Measurements from ENCODE around the gene PIPOX. TPM values are rescaled to one million over a fixed set of nuclear protein-coding genes. Genes with fewer than 3 reads are reported as not detected.

Gene PIPOX
- total RNA-seq, 1 donor = 1.4 TPM

DNA sequence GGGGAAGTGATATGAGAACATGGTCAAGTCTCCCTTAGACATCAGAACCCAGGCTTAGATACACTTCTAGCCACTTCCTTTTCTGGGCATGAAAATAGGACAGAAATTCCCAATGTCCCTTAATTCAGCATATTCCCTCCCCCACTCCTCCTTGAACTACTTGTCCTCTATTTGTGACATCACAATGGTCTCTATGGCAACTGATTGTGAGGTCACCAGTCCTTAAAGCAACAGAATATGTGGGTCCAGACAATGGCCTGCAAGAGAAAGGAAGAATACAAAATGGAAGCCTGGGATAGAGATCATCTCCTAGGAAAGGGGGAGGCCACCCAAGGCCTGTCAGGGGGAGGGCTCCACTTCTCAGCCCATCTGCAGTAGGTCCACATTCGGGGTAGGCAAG is 30.4 kb upstream of the PIPOX start:
- TF ChIP-seq CTCF (IDR thresholded peaks at IDR 0.05; ENCODE audit: extremely low read depth, low read depth, low read length) = no peak
- Histone ChIP-seq H4K20me1 (ENCODE audit: insufficient read depth, low read length) (no peaks in the 10 kb centered on the region), H3K36me3 (ENCODE audit: insufficient read depth, low read length) (no peaks in the 10 kb centered on the region), H3K4me1 (ENCODE audit: insufficient read depth, low read length) (peaks cover 4% of the 10 kb centered on the region), H3K4me2 (ENCODE audit: insufficient read depth, low read length) (no peak overlapping the region), H3K27ac (ENCODE audit: low read depth, low read length) (no peak overlapping the region), H3K4me3 (ENCODE audit: insufficient read depth, low read length) (no peak overlapping the region), H3K9me3 (ENCODE audit: low read depth, low read length) (no peaks in the 10 kb centered on the region), H2AFZ (ENCODE audit: low read length) (no peak overlapping the region), H3K27me3 (ENCODE audit: insufficient read depth, low read length) (peaks cover 63% of the 10 kb centered on the region), H3K79me2 (ENCODE audit: insufficient read depth, low read length) (no peaks in the 10 kb centered on the region)
- no peak for DNase-seq (ENCODE audit: insufficient read length, low spot score, missing footprints)

DNA sequence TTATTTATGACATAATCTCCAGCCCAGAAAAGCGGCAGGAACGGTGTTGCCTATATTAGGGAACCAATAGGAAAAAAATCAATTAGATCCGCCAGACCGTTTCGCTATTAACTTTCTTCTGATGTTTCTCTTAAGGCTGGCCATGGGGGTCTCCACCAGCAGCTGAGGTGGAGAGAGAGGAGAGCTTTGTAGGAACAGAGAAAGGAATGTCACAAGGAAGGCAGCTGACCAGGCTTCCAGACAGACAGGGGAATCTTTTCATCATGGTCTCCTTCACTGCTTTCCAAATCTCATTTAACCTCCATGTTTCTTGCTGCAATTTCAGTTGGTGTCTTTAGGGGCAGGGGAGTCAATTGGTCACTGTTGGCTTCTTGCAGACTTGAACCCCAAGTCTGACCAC is 28.2 kb upstream of the PIPOX start:
- Histone ChIP-seq H3K36me3 (ENCODE audit: insufficient read depth, low read length) (no peaks in the 10 kb centered on the region), H3K4me1 (ENCODE audit: insufficient read depth, low read length) (no peaks in the 10 kb centered on the region), H3K4me2 (ENCODE audit: insufficient read depth, low read length) (no peak overlapping the region), H3K4me3 (ENCODE audit: insufficient read depth, low read length) (no peak overlapping the region), H3K9me3 (ENCODE audit: low read depth, low read length) (no peaks in the 10 kb centered on the region), H2AFZ (ENCODE audit: low read length) (no peak overlapping the region), H3K27ac (ENCODE audit: low read depth, low read length) (no peak overlapping the region), H3K79me2 (ENCODE audit: insufficient read depth, low read length) (no peaks in the 10 kb centered on the region), H3K27me3 (ENCODE audit: insufficient read depth, low read length) (peaks cover 78% of the 10 kb centered on the region), H4K20me1 (ENCODE audit: insufficient read depth, low read length) (no peaks in the 10 kb centered on the region)
- no peak for DNase-seq (ENCODE audit: insufficient read length, low spot score, missing footprints)
- TF ChIP-seq CTCF (IDR thresholded peaks at IDR 0.05; ENCODE audit: extremely low read depth, low read depth, low read length) = no peak

DNA sequence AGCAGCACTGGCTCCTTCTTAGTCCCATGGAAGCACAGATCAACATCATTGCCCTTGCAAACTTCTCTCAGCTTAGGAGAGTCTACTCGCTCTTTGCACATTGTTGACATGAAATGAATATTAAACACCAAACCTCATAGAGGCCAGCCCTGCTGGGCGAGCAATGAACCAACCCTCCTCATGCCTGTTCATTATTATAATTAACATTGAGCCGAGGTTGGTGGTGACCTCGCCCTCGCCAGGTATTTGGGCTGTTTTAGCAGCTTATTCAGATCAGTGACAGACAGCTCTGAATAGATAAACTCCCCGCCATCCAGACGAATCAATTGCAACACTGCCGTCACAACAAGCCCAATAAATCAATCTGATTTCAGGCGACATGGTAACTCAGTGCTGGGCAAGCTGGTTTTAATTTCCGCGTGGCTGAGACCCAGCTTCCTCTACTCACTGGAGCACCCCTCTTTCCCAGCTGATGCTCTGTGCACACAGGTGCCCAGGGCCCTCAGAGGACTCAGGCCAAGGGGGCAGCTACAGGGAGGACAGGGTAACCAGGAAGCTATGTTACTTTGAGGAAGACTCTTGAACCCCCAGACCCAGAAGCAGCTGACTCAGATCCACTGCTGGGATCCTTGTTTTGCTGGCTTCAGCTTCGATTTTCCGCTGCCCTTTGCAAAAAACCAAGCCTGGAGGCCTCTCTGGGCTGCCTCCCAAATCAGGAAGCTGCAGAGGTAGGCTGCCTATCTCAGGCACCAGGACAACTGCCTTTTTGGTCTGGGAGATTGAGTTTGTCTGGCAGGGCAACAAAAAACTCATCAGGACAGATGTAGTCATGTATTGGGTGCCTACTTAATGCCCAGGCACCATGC is 26.4 kb upstream of the PIPOX start:
- peaks cover 79% of the 10 kb centered on the region for H3K27me3 ChIP-seq (ENCODE audit: insufficient read depth, low read length)
- H3K79me2 ChIP-seq (ENCODE audit: insufficient read depth, low read length) = no peaks in the 10 kb centered on the region
- no peaks in the 10 kb centered on the region for H3K4me1 ChIP-seq (ENCODE audit: insufficient read depth, low read length)
- H3K36me3 ChIP-seq (ENCODE audit: insufficient read depth, low read length) = no peaks in the 10 kb centered on the region
- no peak for TF ChIP-seq CTCF (IDR thresholded peaks at IDR 0.05; ENCODE audit: extremely low read depth, low read depth, low read length)
- no peak overlapping the region for H3K4me2 ChIP-seq (ENCODE audit: insufficient read depth, low read length)
- no peak overlapping the region for H3K27ac ChIP-seq (ENCODE audit: low read depth, low read length)
- no peak overlapping the region for H2AFZ ChIP-seq (ENCODE audit: low read length)
- peak; percentile 68 for DNase-seq (ENCODE audit: insufficient read length, low spot score, missing footprints)
- H3K9me3 ChIP-seq (ENCODE audit: low read depth, low read length) = no peaks in the 10 kb centered on the region
- no peaks in the 10 kb centered on the region for H4K20me1 ChIP-seq (ENCODE audit: insufficient read depth, low read length)
- no peak overlapping the region for H3K4me3 ChIP-seq (ENCODE audit: insufficient read depth, low read length)

- Histone ChIP-seq H4K20me1 (ENCODE audit: insufficient read depth, low read length) (no peaks in the 10 kb centered on the region), H3K27ac (ENCODE audit: low read depth, low read length) (no peak overlapping the region), H3K4me3 (ENCODE audit: insufficient read depth, low read length) (no peak overlapping the region), H3K79me2 (ENCODE audit: insufficient read depth, low read length) (no peaks in the 10 kb centered on the region), H3K4me1 (ENCODE audit: insufficient read depth, low read length) (no peaks in the 10 kb centered on the region), H3K36me3 (ENCODE audit: insufficient read depth, low read length) (no peaks in the 10 kb centered on the region), H2AFZ (ENCODE audit: low read length) (no peak overlapping the region), H3K9me3 (ENCODE audit: low read depth, low read length) (no peaks in the 10 kb centered on the region), H3K4me2 (ENCODE audit: insufficient read depth, low read length) (no peak overlapping the region), H3K27me3 (ENCODE audit: insufficient read depth, low read length) (peaks cover 89% of the 10 kb centered on the region)
- no peak for TF ChIP-seq CTCF (IDR thresholded peaks at IDR 0.05; ENCODE audit: extremely low read depth, low read depth, low read length)
- DNase-seq (ENCODE audit: insufficient read length, low spot score, missing footprints) = no peak
Observed at GRCh38 chr17:29018788-29019474, 24.0 kb upstream of the PIPOX start.

Data from osteoblast (primary cell).